GM21529 (cell line): ENCODE measurements around the gene GSE1.

Experiments
- ATAC-seq: cut with Tn5 transposase; IDR thresholded peaks from one replicate; pipeline ENCODE4 v1.9.1; 2021; ENCODE audit not compliant: unreplicated experiment

GSE1 gene

GRCh38 chr16:85658504-85659326, 45.6 kb downstream of the GSE1 start:
- ATAC-seq: no peak

DNA sequence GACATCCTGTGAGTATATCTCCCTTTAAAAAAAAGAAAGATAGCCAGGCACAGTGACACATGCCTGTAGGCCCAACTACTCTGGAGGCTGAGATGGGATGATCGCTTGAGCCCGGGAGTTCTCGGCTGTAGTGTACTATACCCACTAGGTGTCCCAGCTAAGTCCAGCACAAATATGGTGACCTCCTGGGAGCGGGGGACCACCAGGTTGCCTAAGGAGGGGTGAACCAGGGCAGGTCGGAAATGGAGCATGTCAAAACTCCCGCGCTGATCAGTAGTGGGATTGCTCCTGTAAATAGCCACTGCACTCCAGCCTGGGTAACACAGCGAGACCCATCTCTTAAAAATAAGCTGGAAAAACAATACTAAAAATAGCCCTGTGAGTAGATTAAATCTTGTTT, 46.2 kb downstream of the GSE1 start:
- ATAC-seq: no peak

GRCh38 chr16:85659805-85660511, 46.8 kb downstream of the GSE1 start:
- ATAC-seq: peak; percentile 55

- ATAC-seq: no peak
Observed at GRCh38 chr16:85660843-85661739, 48.0 kb downstream of the GSE1 start.

- no peak for ATAC-seq
Observed at GRCh38 chr16:85661740-85662481, 48.8 kb downstream of the GSE1 start.

DNA sequence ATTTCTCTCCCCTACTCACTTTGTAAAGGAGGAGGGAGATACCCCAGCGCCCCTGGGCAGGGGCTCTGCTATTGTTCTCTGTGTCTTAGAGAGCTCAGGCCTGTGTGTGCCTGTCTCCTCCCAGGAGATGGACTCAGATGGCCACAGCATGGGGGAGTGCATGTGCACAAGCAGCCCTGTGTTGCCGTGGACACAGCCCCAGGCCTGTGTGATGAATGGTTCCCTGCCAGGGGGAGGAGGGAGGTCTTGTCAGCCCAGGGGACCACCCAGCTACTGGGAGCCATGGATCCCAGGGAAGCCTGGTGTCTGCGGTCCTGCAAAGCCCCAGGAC, 49.3 kb downstream of the GSE1 start:
- no peak for ATAC-seq

DNA sequence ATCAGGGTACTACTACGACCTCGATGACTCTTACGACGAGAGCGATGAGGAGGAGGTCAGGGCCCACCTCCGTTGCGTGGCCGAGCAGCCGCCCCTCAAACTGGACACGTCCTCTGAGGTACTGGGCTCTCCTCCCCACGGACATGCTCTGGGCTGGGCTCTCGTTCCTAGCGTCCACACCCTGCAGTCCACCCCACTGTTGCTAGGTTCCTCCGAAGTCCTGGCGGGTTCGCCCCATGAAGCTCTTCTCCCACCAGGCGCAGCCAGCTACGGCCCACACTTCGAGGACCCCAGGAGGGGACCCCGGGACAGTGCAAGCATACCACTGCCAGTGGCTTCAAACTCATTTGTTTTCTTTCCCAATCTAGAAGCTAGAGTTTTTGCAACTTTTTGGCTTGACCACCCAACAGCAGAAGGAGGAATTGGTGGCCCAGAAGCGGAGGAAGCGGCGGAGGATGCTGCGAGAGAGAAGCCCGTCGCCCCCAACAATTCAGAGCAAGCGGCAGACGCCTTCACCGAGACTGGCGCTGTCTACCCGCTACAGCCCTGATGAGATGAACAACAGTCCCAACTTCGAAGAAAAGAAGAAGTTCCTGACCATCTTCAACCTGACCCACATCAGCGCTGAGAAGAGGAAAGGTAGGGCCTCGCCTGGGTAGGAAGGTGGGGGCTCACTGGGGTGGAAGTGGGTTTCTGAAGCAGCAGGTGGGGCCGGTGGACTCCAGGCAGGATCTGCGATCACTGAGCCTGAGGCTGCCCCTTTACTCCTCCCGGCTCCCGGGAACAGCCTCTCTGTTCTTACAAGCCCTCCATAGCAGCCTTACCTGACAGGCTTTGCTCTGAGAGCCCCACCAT, 50.1 kb downstream of the GSE1 start:
- ATAC-seq: no peak

DNA sequence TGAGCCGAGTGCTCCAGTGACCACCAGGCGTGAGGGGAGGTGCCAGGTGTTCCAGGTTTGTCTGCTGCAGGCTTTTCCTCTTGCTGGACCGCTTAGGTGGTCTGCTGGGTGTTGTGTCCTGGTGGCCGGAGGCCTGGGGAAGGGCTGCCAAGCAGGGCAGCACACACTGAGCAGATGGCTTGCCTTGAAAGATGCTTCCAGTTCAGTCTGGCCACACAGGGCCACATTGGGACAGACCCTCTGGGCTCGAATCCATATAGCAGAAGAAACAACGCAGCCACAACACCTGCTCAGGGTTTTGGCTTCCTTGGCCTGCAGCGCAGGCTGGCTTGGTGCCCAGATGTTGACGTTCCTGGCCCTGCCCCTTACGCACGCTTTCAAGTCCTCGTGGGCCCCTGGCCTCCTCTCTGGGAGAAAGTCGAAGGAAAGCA, 50.8 kb downstream of the GSE1 start:
- ATAC-seq: no peak

DNA sequence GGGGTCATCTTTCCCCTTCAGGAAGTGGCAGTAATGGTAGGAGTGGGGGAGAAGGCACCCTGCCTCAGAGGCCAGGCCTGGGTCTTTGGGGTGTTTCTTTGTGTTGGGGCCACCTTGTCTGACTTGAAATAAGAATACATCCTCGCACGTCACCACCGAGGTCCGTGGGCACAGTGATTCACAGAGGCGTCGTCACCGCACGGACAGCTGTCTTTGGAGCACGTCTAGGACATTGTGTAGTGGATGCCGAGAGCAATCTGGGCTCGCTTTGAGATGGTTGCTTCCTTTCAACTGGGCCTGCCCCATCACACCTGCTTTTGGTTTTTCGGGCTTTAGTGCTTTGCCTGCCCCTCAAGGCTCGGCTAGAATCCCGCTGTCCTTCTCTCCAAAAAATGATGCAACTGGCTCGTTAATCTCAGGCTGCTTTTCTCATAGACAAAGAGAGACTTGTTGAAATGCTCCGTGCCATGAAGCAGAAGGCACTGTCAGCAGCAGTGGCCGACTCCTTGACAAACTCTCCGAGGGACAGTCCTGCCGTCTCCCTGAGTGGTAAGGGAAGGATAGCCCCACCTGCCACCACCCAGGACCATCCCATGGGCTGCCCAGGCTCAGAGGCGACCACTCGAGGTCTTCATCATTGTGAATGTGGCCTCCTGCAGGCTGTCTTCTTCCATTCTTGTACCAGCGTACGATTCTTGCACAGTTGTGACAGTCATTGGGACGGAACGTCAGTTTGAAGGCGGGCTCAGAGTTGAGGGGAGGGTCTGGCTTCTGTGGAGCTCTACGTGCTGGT, 51.7 kb downstream of the GSE1 start:
- ATAC-seq: no peak

DNA sequence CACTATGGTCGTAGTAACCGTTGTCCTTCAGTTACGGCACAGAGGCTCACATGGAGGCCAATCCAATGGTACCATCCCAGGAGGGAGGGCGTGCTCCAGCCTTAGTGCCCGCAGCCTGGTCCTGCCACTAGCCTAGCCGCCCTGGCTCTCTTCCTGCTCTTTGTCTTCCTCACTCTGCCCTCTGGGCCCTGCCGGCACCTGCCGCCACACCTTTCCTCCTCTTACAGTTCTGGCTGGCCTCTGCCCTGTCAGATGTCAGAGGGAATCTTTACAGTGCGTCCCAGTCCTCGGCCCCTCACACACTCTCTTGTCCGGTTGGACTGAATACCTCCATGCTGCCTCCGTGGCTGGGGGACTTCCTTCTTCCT, 52.2 kb downstream of the GSE1 start:
- no peak for ATAC-seq

DNA sequence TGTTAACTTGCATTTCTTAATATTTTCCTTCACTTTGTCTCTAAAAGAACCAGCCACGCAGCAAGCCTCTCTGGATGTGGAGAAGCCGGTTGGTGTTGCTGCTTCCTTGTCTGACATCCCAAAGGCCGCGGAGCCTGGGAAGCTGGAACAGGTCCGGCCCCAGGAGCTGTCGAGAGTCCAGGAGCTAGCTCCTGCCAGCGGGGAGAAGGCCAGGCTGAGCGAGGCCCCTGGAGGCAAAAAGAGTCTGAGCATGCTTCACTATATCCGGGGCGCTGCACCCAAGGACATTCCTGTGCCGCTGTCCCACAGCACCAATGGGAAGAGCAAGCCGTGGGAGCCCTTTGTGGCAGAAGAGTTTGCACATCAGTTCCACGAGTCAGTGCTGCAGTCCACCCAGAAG, 52.8 kb downstream of the GSE1 start:
- ATAC-seq: no peak

- ATAC-seq: no peak
Observed at GRCh38 chr16:85667261-85667660, 54.1 kb downstream of the GSE1 start.

DNA sequence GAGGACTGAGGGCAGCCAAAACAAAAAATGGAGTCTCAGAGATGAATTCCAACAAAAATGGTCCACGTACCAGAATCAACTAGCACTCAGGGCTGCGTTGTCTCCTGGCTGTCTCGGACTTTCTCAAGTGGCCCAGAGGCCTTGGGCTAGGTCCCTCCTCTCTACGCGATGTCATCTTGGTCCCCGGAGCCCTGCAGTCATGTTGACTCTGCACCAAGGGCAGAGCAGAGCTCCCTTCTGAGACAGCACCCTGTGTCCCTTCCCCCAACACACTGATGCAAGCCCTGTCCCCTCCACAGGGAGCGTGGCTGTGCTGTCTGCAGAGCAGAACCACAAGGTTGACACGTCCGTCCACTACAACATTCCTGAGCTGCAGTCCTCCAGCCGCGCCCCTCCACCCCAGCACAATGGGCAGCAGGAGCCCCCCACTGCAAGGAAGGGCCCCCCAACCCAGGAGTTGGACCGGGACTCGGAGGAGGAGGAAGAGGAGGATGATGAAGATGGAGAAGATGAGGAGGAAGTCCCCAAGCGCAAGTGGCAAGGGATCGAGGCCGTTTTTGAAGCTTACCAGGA, 54.8 kb downstream of the GSE1 start:
- no peak for ATAC-seq

GRCh38 chr16:85668676-85669424, 55.7 kb downstream of the GSE1 start:
- no peak for ATAC-seq

GRCh38 chr16:85670840-85671239, 57.7 kb downstream of the GSE1 start:
- ATAC-seq: no peak

DNA sequence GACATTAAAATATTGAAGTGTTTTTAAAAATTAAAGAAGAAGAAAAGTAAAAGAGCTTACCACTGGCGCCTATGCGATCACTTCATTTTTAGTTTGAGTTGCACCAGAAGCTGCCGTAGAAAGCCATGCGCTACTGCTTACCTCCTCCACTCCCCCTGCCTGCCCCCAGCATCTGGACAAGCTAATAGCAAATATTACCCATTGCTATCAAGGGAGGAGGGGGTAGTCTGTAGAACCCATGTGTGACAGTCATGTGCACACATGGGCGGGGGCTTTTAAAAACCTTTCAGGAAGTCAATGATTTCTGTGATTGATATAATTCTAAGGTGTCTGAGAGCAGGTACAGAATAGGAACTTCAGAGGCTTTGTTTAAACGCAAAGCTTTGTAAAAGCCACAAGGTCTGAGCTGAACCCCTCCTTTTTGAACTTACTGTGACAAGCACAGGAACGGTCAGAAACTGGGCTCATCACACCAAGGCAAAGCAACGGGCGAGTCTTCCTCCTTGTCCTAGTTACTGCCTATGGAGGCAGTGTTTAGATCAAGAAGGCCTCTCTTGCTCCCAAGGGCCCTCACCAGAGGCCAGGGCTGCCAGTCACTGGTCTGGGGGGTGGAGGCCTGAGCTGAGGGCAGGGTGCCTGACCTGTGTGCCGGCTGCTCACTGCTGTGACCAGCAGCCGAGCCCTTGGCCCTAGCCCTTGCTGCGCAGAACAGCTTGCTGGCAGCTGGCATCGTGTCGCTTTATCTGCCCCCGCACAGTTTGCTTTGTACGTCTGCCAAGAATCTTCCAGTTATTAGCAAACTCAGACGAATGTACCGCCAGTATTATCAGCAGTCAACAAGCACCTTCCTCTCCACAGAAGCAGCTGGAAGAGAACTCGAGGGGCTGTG, 60.7 kb downstream of the GSE1 start:
- ATAC-seq: no peak

DNA sequence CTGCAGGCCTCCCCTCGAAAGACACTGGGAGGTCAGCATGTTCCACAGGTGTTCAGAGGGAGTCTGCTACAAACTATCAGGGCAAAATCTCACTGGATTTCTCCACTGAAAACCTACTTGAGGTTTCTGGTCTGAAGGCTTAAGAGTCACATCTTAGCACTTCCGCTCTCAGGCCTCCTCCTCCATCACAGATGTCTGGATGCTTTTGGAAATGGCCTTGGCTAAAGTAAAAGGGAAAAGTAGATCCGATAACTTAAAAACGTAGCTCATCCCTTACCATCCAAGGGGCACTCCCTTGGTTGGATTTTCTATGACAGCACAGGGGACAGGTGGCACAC, 61.3 kb downstream of the GSE1 start:
- ATAC-seq: no peak
